H1 (cell line): ENCODE data around the gene PRSS21. TPM values are rescaled to one million over a fixed set of nuclear protein-coding genes. Genes with fewer than 3 reads are reported as not detected.

Source experiments
- CTCF ChIA-PET: fragments of 300-600 bp; sonication (Branson Sonifier 250); formaldehyde crosslinking; loops from one replicate; lab custom pipeline; 2021; ENCODE audit not compliant: partially characterized antibody; lab: Charles Lee
- POLR2A ChIA-PET: fragments of 300-600 bp; sonication (Branson Sonifier 250); formaldehyde crosslinking; loops from one replicate; lab custom pipeline; 2021; ENCODE audit warnings: inconsistent platforms; ENCODE audit not compliant: partially characterized antibody; lab: Charles Lee
- DNase-seq, 2 experiments: peaks; one replicate each; pipeline versions ENCODE4 v3.0.0 to v3.0.0-alpha.2; 2010 to 2022; ENCODE audit warnings: low spot score in 2 of 2, low read depth in 1 of 2, mixed read lengths in 1 of 2
- FAIRE-seq: peaks from 2 replicates; lab custom pipeline; 2011; peaks lifted over from hg19 to GRCh38; lab: Jason Lieb, UNC
- H2AFZ ChIP-seq: 2 replicates; pipeline ENCODE4 v1.8.1; 2012; ENCODE audit warnings: low read length, inconsistent platforms
- H2AK5ac ChIP-seq: 2 replicates; pipeline ENCODE4 v1.6.1; 2013; ENCODE audit warnings: low read depth, low read length
- H2BK120ac ChIP-seq: replicated peaks from 2 replicates; pipeline ENCODE3; 2013; ENCODE audit warnings: low read depth, low read length, inconsistent platforms
- H2BK12ac ChIP-seq: 2 replicates; pipeline ENCODE4 v1.6.1; 2013; ENCODE audit warnings: low read depth, low read length
- H2BK15ac ChIP-seq: 2 replicates; pipeline ENCODE4 v1.6.1; 2013; ENCODE audit warnings: low read length
- H2BK20ac ChIP-seq: 2 replicates; pipeline ENCODE4 v1.6.1; 2013; ENCODE audit warnings: low read length
- H2BK5ac ChIP-seq: 2 replicates; pipeline ENCODE4 v1.6.1; 2013; ENCODE audit warnings: low read depth, low read length
- H3K14ac ChIP-seq: 2 replicates; pipeline ENCODE4 v1.6.1; 2013; ENCODE audit warnings: inconsistent platforms; ENCODE audit not compliant: insufficient read length
- H3K18ac ChIP-seq: 2 replicates; pipeline ENCODE4 v1.6.1; 2013; ENCODE audit warnings: low read length; ENCODE audit errors: extremely low read depth
- H3K23ac ChIP-seq: 2 replicates; pipeline ENCODE4 v1.6.1; 2013; ENCODE audit warnings: inconsistent platforms; ENCODE audit not compliant: insufficient read length
- H3K23me2 ChIP-seq: 2 replicates; pipeline ENCODE4 v1.6.1; 2013; ENCODE audit warnings: low read depth, low read length
- H3K27ac ChIP-seq: 2 replicates; pipeline ENCODE4 v1.6.1; 2011; ENCODE audit warnings: low read depth, low read length, inconsistent platforms
- H3K27me3 ChIP-seq, 4 experiments: replicated peaks in 1 of 4; 1 replicate in 1 of 4; 2 replicates in 3 of 4; pipeline versions ENCODE4 v1.6.1 to v1.8.1; 2011 to 2013; ENCODE audit warnings: low read length in 3 of 4, mild to moderate bottlenecking in 3 of 4, inconsistent platforms in 2 of 4, mixed read lengths in 2 of 4, moderate library complexity in 1 of 4; ENCODE audit not compliant: control insufficient read depth in 3 of 4, insufficient read depth in 3 of 4; ENCODE audit errors: extremely low read depth in 1 of 4
- H3K36me3 ChIP-seq, 4 experiments: 2 replicates each; pipeline versions ENCODE4 v1.6.1 to v1.8.1; 2011 to 2013; ENCODE audit warnings: mild to moderate bottlenecking in 4 of 4, low read length in 3 of 4, moderate library complexity in 2 of 4, control low read depth in 1 of 4, inconsistent platforms in 1 of 4; ENCODE audit not compliant: insufficient read depth in 4 of 4, control insufficient read depth in 2 of 4
- H3K4ac ChIP-seq: replicated peaks from 2 replicates; pipeline ENCODE3; 2013; ENCODE audit warnings: low read length, low read depth, mixed read lengths, inconsistent platforms; ENCODE audit not compliant: insufficient read length
- H3K4me1 ChIP-seq, 4 experiments: replicated peaks in 1 of 4; 1 replicate in 1 of 4; 2 replicates in 3 of 4; pipeline versions ENCODE4 v1.6.1 to v1.8.1; 2011 to 2013; ENCODE audit warnings: low read length in 3 of 4, inconsistent platforms in 2 of 4, mixed read lengths in 1 of 4; ENCODE audit not compliant: insufficient read depth in 4 of 4, control insufficient read depth in 3 of 4
- H3K4me2 ChIP-seq, 2 experiments: 2 replicates each; pipeline versions ENCODE4 v1.6.1 to v1.8.1; 2011 to 2013; ENCODE audit warnings: low read depth in 2 of 2, low read length in 2 of 2, control low read depth in 1 of 2, inconsistent platforms in 1 of 2, mild to moderate bottlenecking in 1 of 2; ENCODE audit not compliant: insufficient read depth in 1 of 2
- H3K4me3 ChIP-seq, 4 experiments: fragments of 200-600, 300-600 bp in 1 of 4; sonication (generic), shearing (Covaris generic), sonication (Bioruptor Twin) in 1 of 4; 2 replicates each; pipeline versions ENCODE4 v1.5.1 to v1.8.1; 2011 to 2016; ENCODE audit warnings: low read length in 4 of 4, low read depth in 3 of 4, control low read depth in 2 of 4, inconsistent platforms in 2 of 4, mild to moderate bottlenecking in 2 of 4, mixed read lengths in 1 of 4, moderate library complexity in 1 of 4; ENCODE audit not compliant: insufficient read depth in 2 of 4; ENCODE audit errors: extremely low read depth in 1 of 4
- H3K56ac ChIP-seq: replicated peaks from 2 replicates; pipeline ENCODE3; 2013; ENCODE audit warnings: low read depth, mild to moderate bottlenecking, mixed read lengths, low read length, inconsistent platforms; ENCODE audit not compliant: insufficient read length
- H3K79me1 ChIP-seq: 2 replicates; pipeline ENCODE4 v1.6.1; 2013; ENCODE audit warnings: low read depth, low read length, control low read depth
- H3K79me2 ChIP-seq, 2 experiments: 2 replicates each; pipeline versions ENCODE4 v1.6.1 to v1.8.1; 2012 to 2013; ENCODE audit warnings: low read length in 2 of 2, mild to moderate bottlenecking in 2 of 2, inconsistent platforms in 1 of 2; ENCODE audit not compliant: insufficient read depth in 2 of 2, control insufficient read depth in 1 of 2
- H3K9ac ChIP-seq, 4 experiments: replicated peaks in 1 of 4; 1 replicate in 1 of 4; 2 replicates in 3 of 4; pipeline versions ENCODE4 v1.6.1 to v1.8.1; 2011 to 2013; ENCODE audit warnings: low read depth in 3 of 4, low read length in 3 of 4, control low read depth in 2 of 4, mild to moderate bottlenecking in 2 of 4, moderate library complexity in 2 of 4, inconsistent platforms in 1 of 4; ENCODE audit errors: extremely low read depth in 1 of 4
- H3K9me3 ChIP-seq, 2 experiments: 2 replicates each; pipeline versions ENCODE4 v1.6.1 to v1.8.1; 2012 to 2013; ENCODE audit warnings: mild to moderate bottlenecking in 2 of 2, moderate library complexity in 2 of 2, control low read depth in 1 of 2, inconsistent platforms in 1 of 2, low read depth in 1 of 2, low read length in 1 of 2, mixed read lengths in 1 of 2; ENCODE audit not compliant: insufficient read depth in 2 of 2
- H4K20me1 ChIP-seq, 2 experiments: replicated peaks in 1 of 2; 2 replicates each; pipeline versions ENCODE3 to v1.8.1; 2011 to 2013; ENCODE audit warnings: inconsistent platforms in 2 of 2, low read length in 2 of 2, mild to moderate bottlenecking in 1 of 2; ENCODE audit not compliant: insufficient read depth in 2 of 2, control insufficient read depth in 1 of 2
- H4K5ac ChIP-seq: 2 replicates; pipeline ENCODE4 v1.6.1; 2013; ENCODE audit warnings: low read length, low read depth, mixed read lengths, inconsistent platforms; ENCODE audit not compliant: insufficient read length
- H4K8ac ChIP-seq: 2 replicates; pipeline ENCODE4 v1.8.0; 2013; ENCODE audit warnings: mild to moderate bottlenecking, moderate library complexity, low read length, inconsistent platforms; ENCODE audit not compliant: insufficient read depth; ENCODE audit errors: extremely low read depth
- H4K91ac ChIP-seq: replicated peaks from 2 replicates; pipeline ENCODE3; 2013; ENCODE audit warnings: low read length, mixed read lengths, inconsistent platforms; ENCODE audit not compliant: insufficient read length
- ASH2L ChIP-seq: fragments of 200-600, 300-600 bp; sonication (generic); IDR thresholded peaks from one replicate; pipeline ENCODE4 v1.7.1; 2017; ENCODE audit warnings: low read length
- EP300 ChIP-seq, 2 experiments: IDR thresholded peaks; 1 replicate in 1 of 2; 2 replicates in 1 of 2; pipeline ENCODE4 v1.6.1; 2011 to 2012; ENCODE audit warnings: low read depth in 2 of 2, low read length in 2 of 2, mild to moderate bottlenecking in 2 of 2, borderline replicate concordance in 1 of 2, inconsistent platforms in 1 of 2, moderate library complexity in 1 of 2
- JUN ChIP-seq: IDR thresholded peaks from 2 replicates; pipeline ENCODE4 v1.6.1; 2011; ENCODE audit warnings: low read depth, mild to moderate bottlenecking, improper control_type of control experiment, low read length
- MAX ChIP-seq: IDR thresholded peaks from 2 replicates; pipeline ENCODE4 v1.6.1; 2012; ENCODE audit warnings: inconsistent platforms
- PHF8 ChIP-seq: fragments of 200-600 bp; sonication (generic); conservative IDR thresholded peaks from 2 replicates; pipeline ENCODE4 v1.7.1; 2012; ENCODE audit warnings: low read depth, mild to moderate bottlenecking, inconsistent platforms, low read length, moderate library complexity
- POLR2A ChIP-seq, 2 experiments: IDR thresholded peaks; 1 replicate in 1 of 2; 2 replicates in 1 of 2; pipeline ENCODE4 v1.6.1; 2011; ENCODE audit warnings: low read depth in 2 of 2, low read length in 2 of 2, mild to moderate bottlenecking in 2 of 2; ENCODE audit errors: control extremely low read depth in 1 of 2
- POLR2AphosphoS5 ChIP-seq: IDR thresholded peaks from 2 replicates; pipeline ENCODE4 v1.6.1; 2011; ENCODE audit warnings: low read depth, low read length
- RXRA ChIP-seq: IDR thresholded peaks from 2 replicates; pipeline ENCODE4 v1.6.1; 2011; ENCODE audit warnings: low read depth, mild to moderate bottlenecking, low read length, moderate library complexity; ENCODE audit not compliant: insufficient read depth
- SP2 ChIP-seq: IDR thresholded peaks from 2 replicates; pipeline ENCODE4 v1.6.1; 2012; ENCODE audit warnings: mild to moderate bottlenecking, low read length, inconsistent platforms
- TAF1 ChIP-seq: IDR thresholded peaks from 2 replicates; pipeline ENCODE4 v1.6.1; 2011; ENCODE audit warnings: mild to moderate bottlenecking, low read depth, low read length
- TBP ChIP-seq: IDR thresholded peaks from 2 replicates; pipeline ENCODE4 v1.6.1; 2011; ENCODE audit warnings: low read depth, low read length, improper control_type of control experiment
- YY1 ChIP-seq: IDR thresholded peaks from 2 replicates; pipeline ENCODE4 v1.6.1; 2011; ENCODE audit warnings: low read depth, mild to moderate bottlenecking, low read length
- WGBS, 2 experiments: shearing (Covaris generic) in 1 of 2; methylation state at CpG; one replicate each; pipeline versions ENCODE4 v1.1.6 to v1.1.7; 2013 to 2015; ENCODE audit warnings: low lambda C conversion rate in 2 of 2, mixed read lengths in 2 of 2, inconsistent platforms in 1 of 2, low coverage in 1 of 2, missing lambda C conversion rate in 1 of 2; ENCODE audit not compliant: insufficient replicate concordance in 2 of 2, insufficient coverage in 1 of 2, insufficient read length in 1 of 2; ENCODE audit errors: extremely low coverage in 1 of 2, missing lambda C conversion rate in 1 of 2; 5-methylcytosine and 5-hydroxymethylcytosine counted together
- polyA plus RNA-seq, 7 experiments: library from polyadenylated mRNA; depleted of rRNA in 3 of 7; stranded (reverse) in 5 of 7; unstranded in 2 of 7; fragments of >200 nt in 5 of 7; fragments of 200-250 nt in 2 of 7; gene quantifications; 1 replicate in 5 of 7; 2 replicates in 1 of 7; 4 replicates in 1 of 7; pipeline versions ENCODE4 v1.2.1 to v1.2.3, GENCODE V29; 2011 to 2013; ENCODE audit warnings: missing spikeins in 2 of 7, mixed read lengths in 2 of 7
- total RNA-seq: library from RNA; stranded (reverse); fragmentation: NEBNext Ultra II Directional; extraction: Animal tissue kit (Norgen Biotek cat#: 25700); gene quantifications from 2 replicates; pipeline ENCODE4 v1.2.1, GENCODE V29; 2021

Gene PRSS21
- total and polyA plus RNA-seq, 2 of the 8 experiments (the other 6 are each of a cell fraction or from before 2014, with no cell fraction given) = 0.76 to 1.0 TPM

GRCh38 chr16:2777231-2777902, 39.7 kb upstream of the PRSS21 start, which contains the start of gene ELOB:
TSS of gene ELOB (minus strand) at chr16:2777280. CDS start at chr16:2777239, 41 bp downstream.
- H3K18ac ChIP-seq = peak within 1 kb of the TSS; percentile 76
- peak within 1 kb of the TSS; percentile 96 for H3K4ac ChIP-seq
- no peak within 1 kb of the TSS for H2AFZ ChIP-seq
- WGBS, 2 experiments = 2% methylated on average over 37 of the region's 70 CpGs; no CpG with 5 or more reads in 1 of the 2 experiments
- H2BK20ac ChIP-seq = no peak within 1 kb of the TSS
- peaks cover 10% of the 10 kb centered on the region; the same call in 1 of the 2 replicates for H3K79me1 ChIP-seq
- ChIA-PET CTCF (interaction anchor here (0.8 to 1.2 kb wide), 3 partner anchors 65 to 354 kb away, joined by 3 read pairs; no protein-coding TSS in a partner anchor), POLR2A (interaction anchor here (0.8 to 9.5 kb wide), 21 partner anchors 8 to 148 kb away, joined by 3 to 180 read pairs (median 4); partner anchors contain the start of genes KCTD5, PRSS21 and SRRM2)
- no peak within 1 kb of the TSS for H2BK120ac ChIP-seq
- peak within 1 kb of the TSS; percentile 98 for H2BK5ac ChIP-seq
- peak within 1 kb of the TSS; percentile 97 to 100 (median 100) for H3K9ac ChIP-seq
- peak within 1 kb of the TSS; percentile 94 to 99 (median 96) for H3K4me3 ChIP-seq
- H4K91ac ChIP-seq = peak within 1 kb of the TSS; percentile 96
- H3K4me2 ChIP-seq = peak within 1 kb of the TSS; percentile 88 to 94
- peaks cover 9 to 14% of the 10 kb centered on the region in 2 experiments for H4K20me1 ChIP-seq
- peak within 1 kb of the TSS; percentile 99 for H4K5ac ChIP-seq
- peak within 1 kb of the TSS; percentile 87 for H2AK5ac ChIP-seq
- peak within 1 kb of the TSS; percentile 100 for H4K8ac ChIP-seq
- H3K23me2 ChIP-seq = peaks cover 10% of the 10 kb centered on the region; the same call in 1 of the 2 replicates
- H3K36me3 ChIP-seq = peaks cover 9 to 30% (median 15%) of the 10 kb centered on the region in 4 experiments; a peak in 5 of 8 replicates
- FAIRE-seq (no peak), DNase-seq (peak in 1 of 2 experiments; percentile 91)
- peak within 1 kb of the TSS; percentile 44 for H2BK12ac ChIP-seq
- H3K27ac ChIP-seq = peak within 1 kb of the TSS; percentile 100
- H3K56ac ChIP-seq = peak within 1 kb of the TSS; percentile 94
- no peak within 1 kb of the TSS for H2BK15ac ChIP-seq
- peaks cover 12 to 34% of the 10 kb centered on the region in 2 experiments for H3K79me2 ChIP-seq
- H3K9me3 ChIP-seq = no peaks in the 10 kb centered on the region
- H3K27me3 ChIP-seq = no peaks in the 10 kb centered on the region; a peak in 1 of 7 replicates
- no peak within 1 kb of the TSS for H3K23ac ChIP-seq
- peaks cover 0 to 4% (median under 1%) of the 10 kb centered on the region in 4 experiments; a peak in 5 of 7 replicates for H3K4me1 ChIP-seq
- no peak within 1 kb of the TSS for H3K14ac ChIP-seq
- TF ChIP-seq EP300 (IDR thresholded peaks at IDR 0.05; ENCODE audit: borderline replicate concordance in 1 of 2, low read depth in 2 of 2, low read length in 2 of 2) (peak in 1 of 2 experiments; percentile 31; a peak in 1 of 3 replicates), MAX (peak; percentile 67), RXRA (no peak), ASH2L (peak; percentile 31), POLR2AphosphoS5 (peak; percentile 80), PHF8 (peak; percentile 95), TAF1 (peak; percentile 93), POLR2A (IDR thresholded peaks at IDR 0.05; ENCODE audit: control extremely low read depth in 1 of 2, low read depth in 2 of 2, low read length in 2 of 2) (peak; percentile 72 to 86; a peak in 2 of 3 replicates), JUN (no peak; the same call in 1 of the 2 replicates), YY1 (peak; percentile 98), SP2 (no peak), TBP (peak; percentile 88)
